ENCODE data around the gene THRAP3. TPM values are rescaled to one million over a fixed set of nuclear protein-coding genes. Genes with fewer than 3 reads are reported as not detected.
"Not testable (repeated sequence)": the region's sequence is repeated elsewhere in the genome, so short reads cannot be mapped to it uniquely, and the experiment has no call there.

Gene THRAP3
- total and polyA plus RNA-seq, 7 donors = 45.8 to 159 (median 96.6) TPM

DNA sequence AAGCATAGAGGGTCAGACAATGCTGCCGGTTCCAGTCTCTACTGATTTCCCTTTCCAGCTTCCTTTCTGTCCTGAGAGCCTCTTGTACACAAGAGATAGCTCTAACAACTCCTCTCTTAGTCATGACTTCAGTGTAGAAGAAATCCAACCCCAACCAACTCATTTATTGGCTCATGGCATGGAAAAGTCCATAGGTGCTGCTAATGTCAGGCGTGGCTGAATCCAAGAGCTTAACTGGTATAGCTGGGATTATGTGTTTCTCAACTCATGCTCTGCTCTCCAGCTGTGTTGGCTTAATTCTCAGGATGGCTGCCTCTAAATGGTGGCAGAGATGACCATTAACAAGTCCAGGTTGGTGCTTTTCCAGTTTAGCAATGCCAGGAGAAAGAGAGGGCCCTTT, 12.4 kb upstream of the THRAP3 start:
- Histone ChIP-seq H3K4me3 (no peak overlapping the region), H3K4me1 (peaks cover 11% of the 10 kb centered on the region), H3K27ac (no peak overlapping the region), H3K9me3 (no peaks in the 10 kb centered on the region), H3K36me3 (ENCODE audit: insufficient read depth in 1 of 2, low read depth in 1 of 2) (no peaks in the 10 kb centered on the region), H3K27me3 (ENCODE audit: insufficient read depth in 3 of 3, low read length in 2 of 3) (no peaks in the 10 kb centered on the region)
- intact Hi-C loops (cut with DNase I) = loop anchor here in 1 of 2 donors (10.0 kb wide), 2 partner anchors 117 to 213 kb away; no protein-coding TSS in a partner anchor
- TF ChIP-seq, protein P1, sequence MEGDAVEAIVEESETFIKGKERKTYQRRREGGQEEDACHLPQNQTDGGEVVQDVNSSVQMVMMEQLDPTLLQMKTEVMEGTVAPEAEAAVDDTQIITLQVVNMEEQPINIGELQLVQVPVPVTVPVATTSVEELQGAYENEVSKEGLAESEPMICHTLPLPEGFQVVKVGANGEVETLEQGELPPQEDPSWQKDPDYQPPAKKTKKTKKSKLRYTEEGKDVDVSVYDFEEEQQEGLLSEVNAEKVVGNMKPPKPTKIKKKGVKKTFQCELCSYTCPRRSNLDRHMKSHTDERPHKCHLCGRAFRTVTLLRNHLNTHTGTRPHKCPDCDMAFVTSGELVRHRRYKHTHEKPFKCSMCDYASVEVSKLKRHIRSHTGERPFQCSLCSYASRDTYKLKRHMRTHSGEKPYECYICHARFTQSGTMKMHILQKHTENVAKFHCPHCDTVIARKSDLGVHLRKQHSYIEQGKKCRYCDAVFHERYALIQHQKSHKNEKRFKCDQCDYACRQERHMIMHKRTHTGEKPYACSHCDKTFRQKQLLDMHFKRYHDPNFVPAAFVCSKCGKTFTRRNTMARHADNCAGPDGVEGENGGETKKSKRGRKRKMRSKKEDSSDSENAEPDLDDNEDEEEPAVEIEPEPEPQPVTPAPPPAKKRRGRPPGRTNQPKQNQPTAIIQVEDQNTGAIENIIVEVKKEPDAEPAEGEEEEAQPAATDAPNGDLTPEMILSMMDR (IDR thresholded peaks at IDR 0.05) = no peak
- DNase-seq (no peak), ATAC-seq (no peak)
- 58 to 74% (median 59%) methylated on average over 2 of the region's 2 CpGs for WGBS, 3 donors

DNA sequence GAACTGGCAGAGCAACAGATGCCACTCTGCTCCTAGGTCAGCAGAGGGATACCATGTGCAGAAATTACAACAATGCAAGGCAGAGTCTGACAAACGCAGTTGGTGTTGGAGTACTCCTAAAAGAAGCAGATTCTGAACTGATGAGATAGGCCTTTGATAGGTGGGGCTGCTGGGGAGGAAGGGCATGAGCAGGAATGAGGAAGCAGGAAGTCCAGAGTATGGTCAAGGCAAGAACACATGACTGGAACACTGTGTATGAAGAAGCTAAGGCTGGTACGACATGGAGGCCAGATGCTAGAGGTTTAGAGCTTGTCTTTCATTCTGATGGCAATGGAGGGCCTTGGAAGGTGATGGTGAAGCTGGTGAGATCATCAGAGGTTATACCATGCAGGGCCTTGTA, 11.5 kb upstream of the THRAP3 start:
- WGBS, 3 donors = 72 to 86% (median 86%) methylated on average over 2 of the region's 2 CpGs
- ATAC-seq (no peak), DNase-seq (no peak)
- TF ChIP-seq, protein P1 (IDR thresholded peaks at IDR 0.05) = no peak
- H3K4me3 ChIP-seq = no peak overlapping the region
- intact Hi-C loops (cut with DNase I) = loop anchor here in 1 of 2 donors (10.0 kb wide), 2 partner anchors 118 to 212 kb away; no protein-coding TSS in a partner anchor
- H3K36me3 ChIP-seq (ENCODE audit: insufficient read depth in 1 of 2, low read depth in 1 of 2) = no peaks in the 10 kb centered on the region
- H3K27me3 ChIP-seq (ENCODE audit: insufficient read depth in 3 of 3, low read length in 2 of 3) = no peaks in the 10 kb centered on the region
- H3K4me1 ChIP-seq = peaks cover 3% of the 10 kb centered on the region
- H3K9me3 ChIP-seq = no peaks in the 10 kb centered on the region
- no peak overlapping the region for H3K27ac ChIP-seq

DNA sequence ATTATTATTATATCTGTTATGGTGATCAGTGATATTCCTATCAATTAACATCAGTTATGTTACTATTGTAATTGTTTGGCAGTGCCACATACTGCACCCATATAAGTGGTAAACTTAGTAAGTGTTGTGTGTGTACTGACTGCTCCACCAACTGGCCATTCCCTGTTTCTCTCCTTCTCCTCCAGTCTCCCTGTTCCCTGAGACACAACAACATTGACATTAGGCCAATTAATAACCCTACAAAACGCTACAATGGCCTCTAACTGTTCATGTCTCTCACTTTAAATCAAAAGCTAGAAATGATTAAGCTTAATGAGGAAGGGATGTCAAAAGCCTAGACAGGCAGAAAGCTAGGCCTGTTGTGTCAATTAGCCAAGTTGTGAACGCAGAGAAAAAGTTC, 6.6 kb upstream of the THRAP3 start:
- intact Hi-C loops (cut with DNase I) = loop anchor here in 1 of 2 donors (10.0 kb wide), 2 partner anchors 123 to 207 kb away; no protein-coding TSS in a partner anchor
- DNase-seq (no peak), ATAC-seq (peak; percentile 74 to 93 (median 82))
- WGBS, 3 donors = 38 to 55% (median 50%) methylated on average over 2 of the region's 2 CpGs
- Histone ChIP-seq H3K9me3 (no peaks in the 10 kb centered on the region), H3K27me3 (ENCODE audit: insufficient read depth in 3 of 3, low read length in 2 of 3) (no peaks in the 10 kb centered on the region), H3K4me3 (no peak overlapping the region), H3K4me1 (peaks cover under 1% of the 10 kb centered on the region), H3K36me3 (ENCODE audit: insufficient read depth in 1 of 2, low read depth in 1 of 2) (no peaks in the 10 kb centered on the region), H3K27ac (peak overlapping the region; percentile 46)
- TF ChIP-seq, protein P1 (IDR thresholded peaks at IDR 0.05) = peak; percentile 39

DNA sequence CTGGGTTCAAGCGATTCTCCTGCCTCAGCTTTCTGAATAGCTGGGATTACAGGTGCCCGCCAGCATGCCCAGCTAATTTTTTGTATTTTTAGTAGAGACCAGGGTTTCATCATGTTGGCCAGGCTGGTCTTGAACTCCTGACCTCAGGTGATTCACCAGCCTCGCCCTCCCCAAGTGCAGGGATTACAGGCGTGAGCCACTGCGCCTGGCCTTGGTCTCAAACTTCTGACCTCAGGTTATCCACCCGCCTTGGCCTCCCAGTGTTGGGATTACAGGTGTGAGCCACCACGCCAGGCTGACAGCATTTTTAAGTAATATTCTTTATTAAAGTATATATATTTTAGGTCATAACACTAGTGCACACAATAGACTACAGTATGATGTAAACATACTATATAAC, 2.3 kb upstream of the THRAP3 start:
- DNase-seq; H3K27me3 ChIP-seq (ENCODE audit: insufficient read depth in 3 of 3, low read length in 2 of 3); H3K36me3 ChIP-seq (ENCODE audit: insufficient read depth in 1 of 2, low read depth in 1 of 2); H3K27ac ChIP-seq; H3K4me3 ChIP-seq; ATAC-seq; H3K9me3 ChIP-seq: not testable (repeated sequence)
- peaks cover 14% of the 10 kb centered on the region for H3K4me1 ChIP-seq
- 93 to 98% (median 97%) methylated on average over 7 of the region's 7 CpGs for WGBS, 3 donors
- intact Hi-C loops (cut with DNase I) = loop anchor here in 1 of 2 donors (5.0 kb wide), 1 partner anchor 65 kb away; the partner anchor contains the start of gene MAP7D1

DNA sequence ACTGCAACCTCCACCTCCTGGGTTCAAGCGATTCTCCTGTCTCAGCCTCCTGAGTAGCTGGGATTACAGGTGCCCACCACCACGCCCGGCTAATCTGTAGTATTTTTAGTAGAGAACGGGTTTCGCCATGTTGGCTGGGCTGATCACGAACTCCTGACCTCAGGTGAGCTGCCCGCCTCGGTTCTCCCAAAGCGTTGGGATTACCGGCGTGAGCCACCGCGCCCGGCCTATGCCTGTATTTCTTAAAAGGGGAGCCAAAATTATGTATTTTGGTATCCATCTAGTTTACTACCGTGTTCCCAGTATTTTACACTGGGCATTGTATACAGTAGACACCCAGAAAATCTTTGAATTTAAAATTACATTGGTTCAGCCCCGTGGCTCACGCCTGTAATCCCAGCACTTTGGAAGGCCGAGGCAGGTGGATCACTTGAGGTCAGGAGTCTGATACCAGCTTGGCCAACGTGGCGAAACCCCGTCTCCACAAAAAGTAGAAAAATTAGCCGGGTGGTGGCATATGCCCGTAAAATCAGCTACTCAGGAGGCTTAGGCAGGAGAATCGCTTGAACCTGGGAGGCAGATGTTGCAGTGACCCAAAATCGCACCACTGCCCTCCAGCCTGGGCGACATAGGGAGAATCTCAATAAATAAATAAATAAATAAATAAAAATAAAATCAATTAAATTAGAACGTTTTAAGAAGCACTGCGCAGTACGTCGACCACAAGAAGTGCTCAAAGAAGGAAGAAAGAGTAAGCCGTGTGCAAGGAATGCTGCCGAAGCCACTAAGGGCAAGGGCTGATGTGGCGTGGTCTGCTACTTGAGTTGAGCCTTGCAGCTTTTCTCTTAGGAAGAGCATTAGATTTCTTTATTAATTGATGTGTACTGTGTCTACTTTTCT, 1.5 kb upstream of the THRAP3 start:
- WGBS, 3 donors = 79 to 84% (median 80%) methylated on average over 33 of the region's 33 CpGs
- Histone ChIP-seq H3K4me3 (peak overlapping the region; percentile 94), H3K27me3 (ENCODE audit: insufficient read depth in 3 of 3, low read length in 2 of 3) (no peaks in the 10 kb centered on the region), H3K4me1 (peaks cover 22% of the 10 kb centered on the region), H3K36me3 (ENCODE audit: insufficient read depth in 1 of 2, low read depth in 1 of 2) (peaks cover 0 to 17% of the 10 kb centered on the region in 2 donors), H3K27ac (peak overlapping the region; percentile 98), H3K9me3 (no peaks in the 10 kb centered on the region)
- DNase-seq = no peak
- TF ChIP-seq, protein P1 (IDR thresholded peaks at IDR 0.05) = no peak
- ATAC-seq = no peak
- intact Hi-C loops (cut with DNase I) = loop anchor here in 1 of 2 donors (5.0 kb wide), 1 partner anchor 65 kb away; the partner anchor contains the start of gene MAP7D1
